Middle frontal gyrus (tissue), 1 donor: ENCODE measurements around the gene VAPB.

Experiments used
- DNase-seq: peaks from one replicate; pipeline ENCODE4 v3.0.0-alpha.2; 2015; ENCODE audit warnings: low spot score; ENCODE audit errors: extremely low spot score

The VAPB gene

DNA sequence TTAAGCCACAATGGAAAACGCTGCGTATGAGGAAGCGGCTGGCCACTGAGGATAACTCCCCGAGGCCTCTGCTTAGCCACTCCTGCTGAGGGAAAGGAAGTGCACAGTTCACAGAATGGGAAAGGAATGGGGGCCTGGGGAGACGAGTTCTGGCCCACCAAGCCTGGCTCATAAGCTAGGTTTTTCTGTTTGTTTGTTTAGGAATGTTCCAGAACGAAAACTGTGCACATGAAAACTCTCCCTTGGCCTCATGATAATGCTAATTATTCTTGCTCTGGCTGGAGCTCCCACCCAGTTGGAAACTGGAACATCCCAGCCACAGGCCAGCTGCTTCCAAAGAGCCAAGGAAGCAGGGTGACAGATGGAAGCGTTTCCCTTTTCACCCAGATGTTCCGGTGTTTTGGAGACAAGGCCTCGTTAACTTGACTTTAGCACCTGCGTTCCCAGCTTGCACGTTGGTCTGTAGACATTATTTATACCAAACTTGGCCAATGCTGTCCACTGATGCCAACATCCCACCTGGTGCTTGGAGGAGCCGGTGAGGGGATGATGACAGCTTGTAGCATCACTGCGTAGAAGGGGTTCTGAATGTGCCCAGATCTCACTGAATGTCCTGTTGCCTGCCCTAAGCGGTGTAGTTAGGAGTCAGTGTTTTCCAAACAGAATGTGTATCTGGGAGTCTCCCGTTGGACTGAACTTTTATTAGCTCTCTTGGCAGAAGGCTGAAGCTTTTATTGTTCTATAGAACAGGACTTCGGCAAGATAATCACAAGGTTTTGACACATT lies 91.7 kb downstream of the VAPB start:
- DNase-seq: no peak

DNA sequence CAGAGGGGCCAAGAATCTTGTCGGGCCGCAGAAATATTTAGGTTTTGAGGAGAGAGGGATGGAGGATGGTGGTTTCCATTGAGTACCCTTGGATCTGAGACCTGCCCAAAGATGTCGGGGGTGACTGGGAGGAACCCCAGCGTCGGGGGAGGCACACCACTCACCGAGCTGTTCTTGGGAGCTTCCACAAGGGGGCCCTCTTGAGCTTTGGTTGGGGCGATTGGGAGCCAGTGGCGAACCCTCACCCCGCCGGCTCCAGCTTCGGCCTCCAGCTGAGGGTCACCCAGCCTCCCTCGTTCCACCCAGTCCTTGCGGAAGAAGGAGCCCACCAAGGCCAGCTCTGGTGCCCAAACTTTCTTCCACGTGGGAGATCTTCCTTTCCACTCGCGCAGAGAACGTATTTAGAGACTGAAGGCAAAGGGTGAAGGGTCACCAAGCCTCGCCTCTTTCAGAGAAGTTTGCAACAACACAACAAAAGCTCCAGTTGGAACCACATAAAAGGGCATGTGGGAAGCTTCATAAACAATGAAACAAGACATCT lies 92.5 kb downstream of the VAPB start:
- DNase-seq: no peak

DNA sequence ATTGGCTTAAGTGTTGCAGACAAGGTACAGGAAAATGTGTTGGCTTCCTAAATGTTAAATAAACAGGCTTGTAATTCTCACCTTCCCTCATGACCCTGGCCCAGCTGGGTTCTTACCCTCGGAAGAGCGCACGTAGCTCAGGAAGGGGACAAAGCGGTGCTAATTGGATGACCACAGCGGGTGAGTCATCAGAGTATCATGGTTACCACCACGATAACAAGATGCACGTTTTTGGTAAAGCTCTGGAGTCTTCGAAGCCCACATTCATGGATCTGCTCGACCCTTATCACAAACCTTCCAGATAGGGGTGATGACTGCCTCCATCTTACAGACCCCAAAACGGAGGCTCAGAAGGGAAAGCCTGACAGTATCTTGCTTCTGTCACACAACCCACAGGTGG lies 93.4 kb downstream of the VAPB start:
- DNase-seq: no peak

DNA sequence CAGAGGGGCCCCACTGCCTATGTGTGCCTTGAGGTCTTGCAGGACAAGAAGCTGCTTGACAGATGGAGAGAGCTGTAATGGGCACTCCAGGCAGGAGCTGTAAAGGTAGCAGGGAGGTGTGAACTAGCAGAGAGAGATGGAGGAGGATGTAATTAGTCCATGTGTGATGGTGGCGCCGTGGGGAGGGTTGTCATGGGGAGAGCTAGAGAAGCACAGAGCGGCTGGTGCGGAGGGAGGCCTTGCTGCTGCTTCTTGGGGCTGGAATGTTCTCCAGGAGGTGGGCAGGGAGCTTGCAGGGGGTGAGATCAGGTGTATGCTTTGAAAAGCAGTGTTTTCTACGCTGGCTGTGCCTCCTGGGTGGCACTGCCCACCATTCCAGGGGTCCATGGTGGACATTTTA lies 94.0 kb downstream of the VAPB start:
- DNase-seq: no peak

DNA sequence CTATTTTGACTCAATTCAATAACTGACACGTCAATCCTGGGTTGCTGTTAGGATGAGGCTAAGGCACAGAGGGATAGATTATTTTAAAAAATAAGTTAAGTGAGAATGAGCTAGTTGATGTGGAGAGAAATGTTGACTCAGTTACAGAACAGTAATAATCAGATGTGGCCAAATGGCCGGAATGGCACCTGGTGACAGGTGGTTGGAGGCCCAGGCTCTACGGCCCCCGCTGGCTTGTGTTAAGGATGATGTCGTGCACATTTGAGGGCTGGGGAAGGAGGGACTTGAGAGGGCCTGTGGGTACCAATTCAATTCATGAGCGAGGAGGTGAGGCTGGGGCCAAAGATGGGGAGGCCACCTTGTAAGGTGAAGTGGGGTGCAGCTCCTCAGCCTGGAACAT lies 94.4 kb downstream of the VAPB start:
- DNase-seq: no peak

DNA sequence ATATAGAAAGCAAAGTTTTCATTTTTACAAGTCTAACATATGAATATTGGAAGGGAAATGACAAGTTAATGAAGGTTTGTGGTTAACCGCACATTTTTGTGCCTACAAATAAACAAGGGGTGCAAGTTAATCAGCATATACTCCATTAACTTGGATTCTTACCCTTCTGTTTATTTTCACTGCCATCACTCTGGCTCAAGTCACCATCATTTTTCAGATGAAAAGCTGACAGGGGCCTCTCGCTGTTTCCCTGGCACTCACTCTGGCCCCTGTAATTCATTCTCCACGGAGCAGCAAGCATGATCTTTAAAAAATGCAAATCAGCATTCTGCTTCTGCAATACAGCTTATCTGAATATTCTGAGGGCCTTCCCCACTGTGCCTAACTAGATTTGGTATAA lies 96.4 kb downstream of the VAPB start:
- DNase-seq: no peak

DNA sequence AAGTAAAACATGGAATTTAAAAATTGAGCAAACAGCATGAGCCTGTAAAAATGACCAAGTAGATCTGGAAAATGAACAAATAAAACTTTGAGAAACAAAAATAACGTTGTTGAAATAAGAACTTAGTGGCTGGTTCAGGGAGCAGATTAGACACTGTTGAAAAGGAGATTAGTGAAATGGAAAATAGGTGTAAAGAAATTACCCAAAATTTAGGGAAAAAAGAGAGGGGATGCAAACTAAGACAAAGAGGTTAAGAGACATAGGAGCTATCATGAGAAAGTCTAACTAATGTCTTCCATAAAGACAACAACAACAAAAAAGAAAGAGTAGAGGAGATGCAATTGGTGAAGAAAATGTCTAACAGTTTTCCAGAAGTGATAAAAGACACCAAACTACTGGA lies 97.2 kb downstream of the VAPB start:
- DNase-seq: no peak

DNA sequence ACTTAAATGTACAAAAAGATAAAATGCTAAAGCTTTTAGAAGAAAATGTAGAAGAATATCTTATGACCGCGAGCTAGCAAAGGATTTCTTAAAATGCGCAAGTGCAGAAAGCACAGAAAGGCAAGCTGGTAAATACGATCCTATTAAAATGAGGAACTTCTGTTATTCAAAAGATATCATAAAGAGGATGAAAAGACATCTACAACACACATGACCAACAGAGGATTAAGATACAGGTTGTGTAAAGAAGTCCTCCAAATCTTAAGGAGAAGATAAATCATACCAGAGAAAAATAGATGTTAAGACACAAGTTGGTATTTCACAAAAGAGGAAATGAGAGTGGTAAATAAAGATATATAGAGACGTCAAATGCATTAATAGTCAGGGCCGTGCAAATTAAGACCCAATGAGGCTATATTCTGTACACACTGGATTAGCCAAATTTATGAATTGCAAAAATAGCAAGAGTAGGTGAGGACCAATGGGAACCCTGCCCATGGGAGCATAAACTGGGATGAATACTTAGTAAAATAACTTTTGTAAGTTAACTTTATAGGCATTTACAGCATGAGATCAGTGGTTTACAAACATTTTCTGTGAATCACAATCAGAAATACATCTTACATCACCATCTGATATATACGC lies 103.2 kb downstream of the VAPB start:
- no peak for DNase-seq

DNA sequence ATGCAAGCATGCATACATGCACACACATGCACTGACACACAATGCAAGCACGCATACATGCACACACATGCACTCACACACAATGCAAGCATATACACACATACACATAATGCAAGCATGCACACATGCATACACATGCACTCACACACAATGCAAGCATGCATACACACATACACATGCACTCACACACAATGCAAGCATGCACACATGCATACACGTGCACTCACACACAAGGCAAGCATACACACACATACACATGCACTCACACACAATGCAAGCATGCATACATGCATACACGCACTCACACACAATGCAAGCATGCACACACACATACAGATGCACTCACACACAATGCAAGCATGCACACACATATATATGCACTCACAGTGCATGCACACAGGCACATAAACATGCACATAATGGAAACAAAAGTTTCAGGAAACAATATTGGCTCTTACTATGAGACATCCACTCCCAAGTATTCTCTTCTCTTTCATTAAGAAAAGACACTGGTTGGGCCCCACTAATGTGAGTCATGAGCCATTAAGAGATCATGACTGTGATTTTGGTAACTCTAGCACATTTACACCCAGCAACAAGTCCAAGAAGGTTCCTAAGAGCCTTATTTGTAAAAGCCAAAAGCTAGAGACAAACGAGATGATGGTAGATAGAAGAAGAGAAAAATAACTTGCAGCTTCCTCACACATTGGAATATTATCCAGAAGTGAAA lies 103.9 kb downstream of the VAPB start:
- no peak for DNase-seq

DNA sequence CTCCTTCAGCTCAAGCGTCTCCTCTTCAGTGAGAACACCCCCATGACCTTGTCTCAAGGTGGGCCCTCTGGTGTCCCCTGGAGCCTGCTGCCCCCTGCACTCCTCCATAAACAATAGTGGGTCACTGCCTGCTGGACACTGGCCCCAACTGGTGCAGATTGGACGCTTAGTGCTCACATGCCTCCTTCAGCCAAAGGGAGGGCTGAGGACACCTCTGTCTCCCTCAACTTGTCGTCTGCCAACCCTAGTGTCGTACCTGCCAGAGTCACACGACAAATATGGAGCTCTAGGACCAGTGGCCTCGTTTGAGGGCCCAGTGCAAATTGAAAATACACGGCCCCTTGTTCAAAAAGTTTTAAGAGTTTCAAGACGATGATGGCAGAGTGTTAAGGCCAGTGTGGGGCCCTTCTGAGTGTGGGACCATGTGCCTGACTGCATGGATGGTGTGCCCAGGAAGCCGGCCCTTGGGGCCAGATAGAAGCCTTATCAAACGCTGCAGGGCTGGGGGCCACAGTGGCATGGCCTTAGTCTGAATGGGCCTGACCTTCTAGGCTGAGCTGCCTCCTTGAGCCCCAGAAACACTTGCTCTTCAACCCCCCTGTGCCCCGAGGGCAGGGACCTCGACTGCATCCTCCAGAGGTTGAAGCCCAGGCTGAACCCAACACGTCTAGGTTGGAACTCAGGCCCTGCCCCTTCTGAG lies 106.0 kb downstream of the VAPB start:
- no peak for DNase-seq

DNA sequence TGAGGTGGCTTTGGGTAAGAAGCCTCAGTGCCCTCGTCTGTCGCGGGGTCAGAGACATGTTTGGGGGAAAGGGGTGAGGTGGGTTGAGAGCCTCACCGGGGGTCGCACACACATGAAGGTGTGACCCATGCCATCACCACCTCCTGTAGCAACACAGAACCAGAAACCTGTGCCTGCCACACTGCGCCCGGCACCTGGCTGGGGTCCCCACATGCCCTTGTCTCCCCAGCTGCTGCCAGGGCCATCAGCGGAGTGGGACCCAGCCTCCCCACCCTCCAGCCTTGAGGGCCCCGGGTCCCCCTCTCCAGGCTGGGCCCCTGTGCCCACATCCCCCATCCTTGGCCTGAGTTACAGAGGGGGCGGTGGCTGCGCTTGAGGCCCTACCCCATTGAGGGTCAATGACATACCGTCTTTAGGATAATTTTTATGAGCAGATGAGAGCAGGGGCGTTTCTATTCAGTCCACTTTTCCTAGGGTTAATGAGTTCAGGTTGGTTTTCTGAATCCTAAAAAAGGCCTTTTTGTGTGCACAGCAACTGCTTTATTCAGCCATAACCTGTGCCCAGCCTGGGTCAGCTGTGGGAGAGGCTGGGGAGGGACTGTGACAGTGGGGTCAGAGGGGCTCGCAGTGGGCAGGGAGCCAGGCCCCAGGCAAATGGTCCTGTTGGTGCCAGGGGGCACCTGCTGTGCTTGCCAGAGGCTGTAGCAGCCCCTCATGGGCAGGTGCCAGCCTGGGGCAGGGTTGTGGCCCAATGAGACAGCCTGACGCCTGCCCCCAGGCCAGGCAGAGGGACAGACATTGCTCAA lies 106.8 kb downstream of the VAPB start:
- no peak for DNase-seq

DNA sequence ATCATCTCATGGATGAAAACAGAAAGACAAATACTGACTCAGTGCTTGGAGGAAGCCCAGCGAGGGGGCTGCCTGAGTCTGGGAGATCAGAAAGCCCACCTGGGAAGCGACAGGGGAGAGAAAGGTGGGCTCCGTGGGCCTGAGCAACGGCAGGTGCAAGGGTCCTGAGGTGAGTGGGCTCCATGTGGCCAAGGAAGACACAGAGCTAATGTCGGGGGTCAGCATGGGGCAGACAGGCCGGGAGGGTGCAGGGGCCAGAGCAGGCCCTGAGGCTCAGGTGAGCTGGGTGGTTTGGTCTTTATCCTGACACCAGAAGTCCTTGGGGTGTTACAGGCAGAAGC lies 107.4 kb downstream of the VAPB start:
- no peak for DNase-seq

DNA sequence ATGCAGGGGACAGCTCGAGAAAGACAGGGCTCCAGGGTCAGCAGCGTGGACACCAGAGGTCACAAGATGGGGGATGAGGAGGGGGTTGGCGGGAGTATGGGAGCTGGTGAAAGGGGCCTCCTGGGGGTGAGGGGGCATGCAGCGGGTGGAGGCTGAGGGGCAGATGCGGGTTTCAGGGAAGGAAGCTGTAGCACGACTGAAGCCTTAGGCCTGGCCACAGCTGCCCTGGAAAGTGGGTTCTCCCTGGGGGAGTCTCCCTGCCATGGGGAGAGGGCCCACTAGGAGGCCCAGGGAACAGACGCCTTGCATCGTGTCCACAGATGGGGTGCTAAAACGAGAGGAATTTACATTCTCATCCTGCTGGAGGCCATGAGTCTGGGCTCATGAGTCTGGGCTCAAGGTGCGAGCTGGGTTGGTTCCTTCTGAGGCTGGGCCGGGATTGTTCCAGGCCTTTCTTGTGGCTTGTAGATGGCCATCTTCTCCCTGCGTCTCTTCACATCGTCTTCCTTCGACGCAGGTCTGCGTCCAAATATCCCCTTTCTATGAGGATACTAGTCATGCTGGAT lies 108.1 kb downstream of the VAPB start:
- no peak for DNase-seq

DNA sequence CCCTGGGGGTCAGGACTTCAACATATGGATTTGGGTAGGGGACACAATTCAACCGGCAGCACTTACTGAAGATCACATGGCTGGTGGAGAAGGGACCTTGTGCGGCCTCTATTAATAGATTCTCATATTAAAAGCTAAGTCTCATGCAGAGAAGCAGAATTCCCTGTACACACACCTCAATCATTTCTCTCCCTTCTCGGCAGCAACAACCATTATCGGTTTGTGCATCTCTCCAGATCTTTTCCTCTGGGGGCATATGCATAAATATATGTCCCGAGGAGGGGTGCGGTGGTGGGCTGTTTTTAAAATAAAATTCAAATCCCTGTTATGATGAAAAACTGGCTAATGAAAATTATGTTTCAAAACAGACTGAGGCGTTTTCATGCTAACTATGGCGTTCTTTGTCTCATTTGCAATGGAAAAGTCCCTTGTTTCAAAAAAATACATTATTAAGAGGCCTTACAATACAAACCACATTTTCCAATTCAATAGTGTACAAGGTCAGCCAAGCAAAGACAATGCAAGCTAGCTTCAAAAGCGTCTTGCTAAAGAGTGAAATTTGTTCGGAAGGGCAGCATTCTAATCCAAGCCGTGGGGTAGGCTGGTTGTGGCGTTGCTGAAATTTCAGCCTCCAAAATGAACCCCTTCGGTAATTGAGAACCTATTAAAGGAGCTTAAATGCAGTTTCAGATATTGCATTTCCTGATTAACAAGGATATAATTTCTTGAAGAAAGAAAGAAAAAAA lies 108.9 kb downstream of the VAPB start:
- no peak for DNase-seq

DNA sequence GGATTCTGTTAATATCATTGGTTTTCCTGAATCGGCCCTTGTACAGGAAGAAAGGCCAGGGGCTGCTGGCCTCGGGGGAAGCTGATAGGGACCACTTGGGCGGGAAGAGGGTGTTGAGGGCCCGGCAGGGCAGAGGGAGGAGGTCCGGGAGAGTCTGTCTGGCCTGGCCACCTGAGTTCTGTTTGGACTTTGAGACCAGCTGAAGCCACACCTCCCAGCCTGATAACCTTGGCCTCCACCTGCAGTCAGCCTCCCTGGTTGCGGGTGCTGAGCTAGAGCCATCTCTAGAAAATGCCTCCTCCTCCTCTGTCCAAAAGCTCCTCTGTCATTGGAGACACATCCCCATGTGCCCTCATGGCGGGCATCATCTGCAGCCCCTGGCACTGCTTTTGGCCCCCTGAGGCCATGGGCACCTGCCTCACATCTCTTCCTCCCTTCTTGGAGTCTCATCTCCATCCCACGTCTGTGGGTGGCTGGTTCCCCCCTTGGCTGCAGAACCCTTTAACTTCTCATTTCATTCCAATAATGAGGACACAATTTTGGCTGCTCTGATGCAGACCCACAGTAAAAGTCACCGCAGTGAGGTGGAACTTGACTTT lies 109.5 kb downstream of the VAPB start:
- DNase-seq: no peak

DNA sequence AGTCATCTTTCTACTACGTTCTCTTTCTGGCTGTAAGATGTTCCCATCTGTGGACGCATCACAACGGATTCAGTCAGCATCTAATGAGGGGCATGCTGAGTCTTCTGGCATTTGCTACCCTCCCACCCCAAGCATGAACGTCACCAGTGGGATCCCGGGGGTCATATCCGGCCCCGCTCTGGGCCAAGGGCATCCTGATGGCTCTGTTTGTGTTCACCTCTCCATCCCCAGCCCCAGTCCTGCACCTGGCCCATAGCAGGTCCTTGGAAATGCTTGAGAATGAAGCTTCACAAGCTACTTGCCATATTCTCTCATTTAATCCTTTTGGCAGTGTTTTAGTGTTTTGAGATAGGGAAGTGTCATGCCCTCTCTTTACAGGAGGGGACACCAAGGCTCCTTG lies 111.2 kb downstream of the VAPB start:
- DNase-seq: no peak
